Uterus (tissue), 2 donors: Measurements from ENCODE around the gene SIX2.

ENCODE experiments used
- CTCF ChIP-seq, 4 experiments: fragments of 200-600 bp in 2 of 4; fragments of 450-650 bp in 2 of 4; sonication (generic) in 2 of 4; IDR thresholded peaks; one replicate each; pipeline ENCODE4 v1.5.1; 2016 to 2019; ENCODE audit warnings: antibody characterized with exemption in 4 of 4, mild to moderate bottlenecking in 2 of 4, moderate library complexity in 1 of 4
- POLR2A ChIP-seq, 2 donors: fragments of 450-650 bp; IDR thresholded peaks; one replicate each; pipeline ENCODE4 v1.6.1; 2016; ENCODE audit warnings: antibody characterized with exemption in 2 of 2, mild to moderate bottlenecking in 1 of 2, moderate library complexity in 1 of 2

GRCh38 chr2:45045706-45046105, 36.5 kb upstream of the SIX2 start:
- TF ChIP-seq CTCF (IDR thresholded peaks at IDR 0.05) (no peak), POLR2A (IDR thresholded peaks at IDR 0.05) (no peak)
